ENCODE measurements around the gene PRSS38. TPM values are rescaled to one million over a fixed set of nuclear protein-coding genes. Genes with fewer than 3 reads are reported as not detected.

The PRSS38 gene
- total RNA-seq, 1 donor from 2014 or later: not detected

- Mint-ChIP-seq H3K4me1 (ENCODE audit: unreplicated experiment) (no peaks in the 10 kb centered on the region), H3K27me3 (ENCODE audit: unreplicated experiment) (peaks cover 3% of the 10 kb centered on the region), H3K27ac (ENCODE audit: unreplicated experiment) (no peak overlapping the region), H3K4me3 (ENCODE audit: unreplicated experiment) (no peak overlapping the region), H3K36me3 (ENCODE audit: low read depth, unreplicated experiment) (peaks cover 3% of the 10 kb centered on the region), H3K9me3 (ENCODE audit: unreplicated experiment) (no peaks in the 10 kb centered on the region)
- DNase-seq (ENCODE audit: low spot score): no peak
- TF ChIP-seq, protein P1, sequence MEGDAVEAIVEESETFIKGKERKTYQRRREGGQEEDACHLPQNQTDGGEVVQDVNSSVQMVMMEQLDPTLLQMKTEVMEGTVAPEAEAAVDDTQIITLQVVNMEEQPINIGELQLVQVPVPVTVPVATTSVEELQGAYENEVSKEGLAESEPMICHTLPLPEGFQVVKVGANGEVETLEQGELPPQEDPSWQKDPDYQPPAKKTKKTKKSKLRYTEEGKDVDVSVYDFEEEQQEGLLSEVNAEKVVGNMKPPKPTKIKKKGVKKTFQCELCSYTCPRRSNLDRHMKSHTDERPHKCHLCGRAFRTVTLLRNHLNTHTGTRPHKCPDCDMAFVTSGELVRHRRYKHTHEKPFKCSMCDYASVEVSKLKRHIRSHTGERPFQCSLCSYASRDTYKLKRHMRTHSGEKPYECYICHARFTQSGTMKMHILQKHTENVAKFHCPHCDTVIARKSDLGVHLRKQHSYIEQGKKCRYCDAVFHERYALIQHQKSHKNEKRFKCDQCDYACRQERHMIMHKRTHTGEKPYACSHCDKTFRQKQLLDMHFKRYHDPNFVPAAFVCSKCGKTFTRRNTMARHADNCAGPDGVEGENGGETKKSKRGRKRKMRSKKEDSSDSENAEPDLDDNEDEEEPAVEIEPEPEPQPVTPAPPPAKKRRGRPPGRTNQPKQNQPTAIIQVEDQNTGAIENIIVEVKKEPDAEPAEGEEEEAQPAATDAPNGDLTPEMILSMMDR (IDR thresholded peaks at IDR 0.05; ENCODE audit: unreplicated experiment): no peak
These were observed 65.0 kb downstream of the PRSS38 start for GRCh38 chr1:227880342-227880924.

DNA sequence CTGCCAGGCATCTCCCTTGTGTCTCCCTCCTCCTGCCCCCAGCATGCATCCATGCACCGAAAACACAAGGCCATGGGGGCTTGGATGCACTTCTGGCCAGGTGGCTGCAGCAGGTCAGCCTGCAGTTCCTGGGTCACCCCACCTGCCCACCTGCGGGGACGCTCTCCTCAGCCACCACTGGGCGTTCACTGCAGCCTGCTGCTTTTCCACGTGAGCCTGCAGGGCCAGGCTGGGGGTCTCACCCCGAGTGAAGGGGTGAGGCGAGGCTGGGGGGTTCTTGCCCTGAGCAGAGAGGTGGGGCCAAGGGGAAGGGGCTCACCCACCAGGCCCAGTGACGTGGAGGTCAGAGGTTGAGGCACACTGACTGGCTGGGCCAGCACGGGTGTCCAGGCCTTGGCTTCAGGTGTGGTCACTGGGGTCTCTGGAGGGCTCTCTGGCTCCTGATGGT is 67.6 kb downstream of the PRSS38 start:
- no peak for DNase-seq (ENCODE audit: low spot score)
- H3K4me1 Mint-ChIP-seq (ENCODE audit: unreplicated experiment): no peaks in the 10 kb centered on the region
- peaks cover 3% of the 10 kb centered on the region for H3K36me3 Mint-ChIP-seq (ENCODE audit: low read depth, unreplicated experiment)

DNA sequence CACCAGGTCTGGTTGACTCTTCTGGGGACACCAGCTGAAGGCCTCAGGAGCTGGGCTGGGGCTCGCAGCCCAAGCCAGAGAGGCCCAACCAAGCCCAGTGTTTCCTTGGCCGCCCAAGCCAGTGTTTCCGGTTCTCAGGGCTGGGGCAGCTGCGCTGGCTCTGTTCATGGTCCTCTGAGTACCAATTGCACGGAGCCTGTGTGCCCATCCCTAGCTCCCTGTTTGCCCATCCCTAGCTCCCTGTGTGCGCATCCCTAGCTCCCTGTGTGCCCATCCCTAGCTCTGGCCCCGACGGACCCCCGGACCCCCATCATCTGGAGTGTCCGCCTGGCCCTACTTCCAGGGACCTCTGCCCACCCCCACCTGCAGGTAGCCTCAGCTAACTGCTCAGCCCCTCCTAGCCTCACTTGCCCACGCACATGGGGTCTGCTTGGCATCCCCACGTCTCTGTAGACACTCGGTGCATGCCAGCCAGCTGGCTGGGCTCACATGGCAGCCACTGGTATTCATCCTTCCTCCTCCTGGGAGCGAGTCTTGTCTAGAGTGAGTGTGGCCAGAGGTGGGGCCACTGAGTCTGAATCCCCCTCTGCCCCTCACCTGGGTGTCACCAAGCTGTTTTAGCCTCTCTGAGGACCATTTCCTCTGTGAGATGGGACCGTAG is 68.3 kb downstream of the PRSS38 start:
- DNase-seq (ENCODE audit: low spot score): no peak
- Mint-ChIP-seq H3K36me3 (ENCODE audit: low read depth, unreplicated experiment) (peaks cover 3% of the 10 kb centered on the region), H3K27ac (ENCODE audit: unreplicated experiment) (no peak overlapping the region), H3K4me1 (ENCODE audit: unreplicated experiment) (no peaks in the 10 kb centered on the region), H3K4me3 (ENCODE audit: unreplicated experiment) (no peak overlapping the region), H3K9me3 (ENCODE audit: unreplicated experiment) (no peaks in the 10 kb centered on the region), H3K27me3 (ENCODE audit: unreplicated experiment) (peaks cover 3% of the 10 kb centered on the region)
- TF ChIP-seq, protein P1 (IDR thresholded peaks at IDR 0.05; ENCODE audit: unreplicated experiment): no peak

More for the DNA sequence above, 67.6 kb downstream of the PRSS38 start:
- Mint-ChIP-seq H3K27ac (ENCODE audit: unreplicated experiment) (no peak overlapping the region), H3K27me3 (ENCODE audit: unreplicated experiment) (peaks cover 3% of the 10 kb centered on the region), H3K4me3 (ENCODE audit: unreplicated experiment) (no peak overlapping the region), H3K9me3 (ENCODE audit: unreplicated experiment) (no peaks in the 10 kb centered on the region)
- TF ChIP-seq, protein P1 (IDR thresholded peaks at IDR 0.05; ENCODE audit: unreplicated experiment): no peak

GRCh38 chr1:227884370-227885134 is 69.1 kb downstream of the PRSS38 start:
- Mint-ChIP-seq H3K27me3 (ENCODE audit: unreplicated experiment) (peaks cover 3% of the 10 kb centered on the region), H3K4me3 (ENCODE audit: unreplicated experiment) (no peak overlapping the region), H3K9me3 (ENCODE audit: unreplicated experiment) (no peaks in the 10 kb centered on the region), H3K4me1 (ENCODE audit: unreplicated experiment) (no peaks in the 10 kb centered on the region), H3K27ac (ENCODE audit: unreplicated experiment) (no peak overlapping the region), H3K36me3 (ENCODE audit: low read depth, unreplicated experiment) (peaks cover 3% of the 10 kb centered on the region)
- no peak for DNase-seq (ENCODE audit: low spot score)
- TF ChIP-seq, protein P1 (IDR thresholded peaks at IDR 0.05; ENCODE audit: unreplicated experiment): no peak

All from endothelial cell (in vitro differentiated cells).